ENCODE results near the gene CAMKMT. TPM values are rescaled to one million over a fixed set of nuclear protein-coding genes. Genes with fewer than 3 reads are reported as not detected.

CAMKMT gene
- total and polyA plus RNA-seq, 9 of the 15 experiments (the other 6 are each of a cell fraction or from before 2014, with no cell fraction given), result 1.6 to 15.3 (median 7.4) TPM

DNA sequence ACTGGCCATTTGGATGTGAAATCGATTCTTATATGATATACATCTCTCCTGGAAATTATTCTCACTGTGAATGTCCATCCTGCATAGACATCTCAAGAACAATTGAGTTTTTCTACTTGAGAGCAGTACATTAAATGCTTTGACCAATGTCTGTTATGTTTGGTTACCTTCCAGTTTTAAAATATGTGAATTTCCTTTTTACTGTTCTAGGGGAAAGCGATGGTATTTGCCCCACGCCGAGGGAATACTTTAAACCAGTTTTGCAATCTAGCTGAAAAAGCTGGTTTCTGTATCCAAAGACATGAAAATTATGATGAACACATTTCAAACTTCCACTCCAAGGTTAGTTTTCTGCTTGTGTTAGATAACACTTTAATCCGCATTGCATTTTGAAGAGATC lies 404.5 kb downstream of the CAMKMT start (continued):
- TF ChIP-seq ZNF584 (CRISPR knock-in tag; IDR thresholded peaks at IDR 0.05; ENCODE audit: low read depth) (no peak), HDAC3 (IDR thresholded peaks at IDR 0.05; ENCODE audit: borderline replicate concordance, partially characterized antibody) (no peak), RBM39 (optimal IDR thresholded peaks at IDR 0.05; ENCODE audit: low read depth, low read length) (no peak), SMARCE1 (IDR thresholded peaks at IDR 0.05) (no peak), MEIS2 (IDR thresholded peaks at IDR 0.05; ENCODE audit: partially characterized antibody) (no peak), ZNF134 (CRISPR knock-in tag; conservative IDR thresholded peaks at IDR 0.05) (no peak), HBP1 (CRISPR knock-in tag; IDR thresholded peaks at IDR 0.05) (no peak), TAL1 (IDR thresholded peaks at IDR 0.05) (no peak), NFE2 (IDR thresholded peaks at IDR 0.05; ENCODE audit: low read depth) (no peak), NCOA1 (IDR thresholded peaks at IDR 0.05; ENCODE audit: low read depth) (no peak)

DNA sequence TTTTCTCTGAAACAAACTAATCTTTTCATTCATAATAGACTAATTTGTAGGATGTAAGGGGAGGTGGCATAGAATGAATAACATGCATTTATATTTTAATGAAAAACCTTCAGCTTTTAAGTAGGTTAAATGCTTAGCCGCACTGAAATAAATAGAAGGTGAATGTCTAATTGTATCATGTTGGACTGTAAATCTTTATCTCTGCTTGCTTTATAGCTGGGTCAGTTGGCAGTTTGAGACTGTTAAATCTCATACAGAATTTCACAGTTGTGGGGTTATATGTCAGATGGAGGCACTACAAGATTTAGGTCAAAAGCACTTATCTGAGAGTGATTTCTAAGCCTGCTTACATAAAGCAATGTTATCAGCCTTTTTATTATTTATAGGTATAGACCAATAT lies 405.0 kb downstream of the CAMKMT start:
- in situ Hi-C loops (cut with MboI), result no loop called here
- H3K9ac ChIP-seq (ENCODE audit: insufficient read depth in 1 of 2, low read depth in 2 of 2, low read length in 2 of 2), result no peak overlapping the region
- FAIRE-seq, result no peak
- TF ChIP-seq ZNF696 (CRISPR knock-in tag; conservative IDR thresholded peaks at IDR 0.05), result no peak
- no peak for TF ChIP-seq ZNF143 (CRISPR knock-in tag; IDR thresholded peaks at IDR 0.05)
- TF ChIP-seq, protein P1, sequence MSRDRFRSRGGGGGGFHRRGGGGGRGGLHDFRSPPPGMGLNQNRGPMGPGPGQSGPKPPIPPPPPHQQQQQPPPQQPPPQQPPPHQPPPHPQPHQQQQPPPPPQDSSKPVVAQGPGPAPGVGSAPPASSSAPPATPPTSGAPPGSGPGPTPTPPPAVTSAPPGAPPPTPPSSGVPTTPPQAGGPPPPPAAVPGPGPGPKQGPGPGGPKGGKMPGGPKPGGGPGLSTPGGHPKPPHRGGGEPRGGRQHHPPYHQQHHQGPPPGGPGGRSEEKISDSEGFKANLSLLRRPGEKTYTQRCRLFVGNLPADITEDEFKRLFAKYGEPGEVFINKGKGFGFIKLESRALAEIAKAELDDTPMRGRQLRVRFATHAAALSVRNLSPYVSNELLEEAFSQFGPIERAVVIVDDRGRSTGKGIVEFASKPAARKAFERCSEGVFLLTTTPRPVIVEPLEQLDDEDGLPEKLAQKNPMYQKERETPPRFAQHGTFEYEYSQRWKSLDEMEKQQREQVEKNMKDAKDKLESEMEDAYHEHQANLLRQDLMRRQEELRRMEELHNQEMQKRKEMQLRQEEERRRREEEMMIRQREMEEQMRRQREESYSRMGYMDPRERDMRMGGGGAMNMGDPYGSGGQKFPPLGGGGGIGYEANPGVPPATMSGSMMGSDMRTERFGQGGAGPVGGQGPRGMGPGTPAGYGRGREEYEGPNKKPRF (IDR thresholded peaks at IDR 0.05; ENCODE audit: low read depth, low read length), result no peak
- no peak for TF ChIP-seq POLR2H (tag; IDR thresholded peaks at IDR 0.05; ENCODE audit: low read depth)
- TF ChIP-seq SMAD1 (IDR thresholded peaks at IDR 0.05; ENCODE audit: low read depth, low read length, partially characterized antibody), result no peak
- no peak for TF ChIP-seq ZNF217 (CRISPR knock-in tag; IDR thresholded peaks at IDR 0.05)
- TF ChIP-seq ZNF655 (CRISPR knock-in tag; IDR thresholded peaks at IDR 0.05), result no peak
- TF ChIP-seq, protein P2, sequence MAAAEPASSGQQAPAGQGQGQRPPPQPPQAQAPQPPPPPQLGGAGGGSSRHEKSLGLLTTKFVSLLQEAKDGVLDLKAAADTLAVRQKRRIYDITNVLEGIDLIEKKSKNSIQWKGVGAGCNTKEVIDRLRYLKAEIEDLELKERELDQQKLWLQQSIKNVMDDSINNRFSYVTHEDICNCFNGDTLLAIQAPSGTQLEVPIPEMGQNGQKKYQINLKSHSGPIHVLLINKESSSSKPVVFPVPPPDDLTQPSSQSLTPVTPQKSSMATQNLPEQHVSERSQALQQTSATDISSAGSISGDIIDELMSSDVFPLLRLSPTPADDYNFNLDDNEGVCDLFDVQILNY (CRISPR knock-in tag; IDR thresholded peaks at IDR 0.05), result no peak

More for the DNA sequence above, 405.0 kb downstream of the CAMKMT start:
- Histone ChIP-seq H3K4me2 (ENCODE audit: insufficient read depth, low read length) (no peak overlapping the region), H3K79me2 (ENCODE audit: control insufficient read depth, insufficient read depth, low read length) (no peaks in the 10 kb centered on the region), H3K9me1 (ENCODE audit: control insufficient read depth, insufficient read depth, low read length) (no peaks in the 10 kb centered on the region), H2AFZ (ENCODE audit: low read depth, low read length) (no peak overlapping the region), H3K4me1 (replicated peaks in 1 of 2; ENCODE audit: control insufficient read depth in 2 of 2, insufficient read depth in 2 of 2, low read length in 2 of 2) (peaks cover 0 to 3% of the 10 kb centered on the region in 2 experiments; a peak in 1 of 5 replicates), H3K36me3 (ENCODE audit: control insufficient read depth, insufficient read depth, low read length) (no peaks in the 10 kb centered on the region), H4K20me1 (replicated peaks; ENCODE audit: control insufficient read depth, insufficient read depth, low read length) (no peaks in the 10 kb centered on the region), H3K9me3 (replicated peaks; ENCODE audit: control insufficient read depth, insufficient read depth, low read depth, low read length) (no peaks in the 10 kb centered on the region), H3K4me3 (no peak overlapping the region), H3K27ac (ENCODE audit: extremely low read depth, low read depth, low read length) (no peak overlapping the region), H3K27me3 (ENCODE audit: control insufficient read depth in 2 of 2, insufficient read depth in 2 of 2, low read length in 2 of 2) (peaks cover 12 to 17% of the 10 kb centered on the region in 2 experiments; a peak in 4 of 5 replicates)
- ChIA-PET POLR2A (no interaction called here), CTCF (ENCODE audit: low intra/inter-chr PET ratio) (no interaction called here)
- 16% methylated on average over 1 of the region's 1 CpG for WGBS (ENCODE audit: insufficient coverage, low coverage, missing lambda C conversion rate)
- DNase-seq (ENCODE audit: extremely low read depth in 1 of 4, low spot score in 3 of 4) (no peak), ATAC-seq (no peak)
- BruUV-seq (replicated peaks), result no TSS peak
- intact Hi-C loops (cut with micrococcal nuclease), result no loop called here
